ENCODE measurements around the gene PDCD2L.
"Not testable (repeated sequence)": the region's sequence is repeated elsewhere in the genome, so short reads cannot be mapped to it uniquely, and the experiment has no call there.

PDCD2L gene

DNA sequence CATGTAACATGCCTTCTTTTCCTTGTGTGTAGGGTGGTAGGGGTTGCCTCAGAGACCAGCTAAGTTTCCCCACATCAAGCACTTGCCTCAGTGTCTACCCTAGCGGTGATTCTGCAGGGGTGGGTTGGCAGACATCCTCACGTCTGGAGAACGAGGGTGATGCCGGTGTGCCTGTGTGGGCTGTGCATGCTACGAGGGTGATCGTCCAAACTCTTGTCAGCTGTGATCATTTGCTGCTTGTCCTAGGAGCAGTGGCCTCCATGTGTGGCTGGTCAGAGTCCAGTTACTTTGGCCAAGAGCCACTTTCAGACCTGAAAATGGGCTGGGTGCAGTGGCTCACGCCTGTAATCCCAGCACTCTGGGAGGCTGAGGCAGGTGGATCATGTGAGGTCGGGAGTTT is 34.1 kb upstream of the PDCD2L start:
- in situ Hi-C loops (cut with HindIII; ENCODE audit: low pct_ligation_motif_present, low pct_unique_long_range_greater_than_20kb, low sequenced_read_pairs) = no loop called here
- DNase-seq = no peak

DNA sequence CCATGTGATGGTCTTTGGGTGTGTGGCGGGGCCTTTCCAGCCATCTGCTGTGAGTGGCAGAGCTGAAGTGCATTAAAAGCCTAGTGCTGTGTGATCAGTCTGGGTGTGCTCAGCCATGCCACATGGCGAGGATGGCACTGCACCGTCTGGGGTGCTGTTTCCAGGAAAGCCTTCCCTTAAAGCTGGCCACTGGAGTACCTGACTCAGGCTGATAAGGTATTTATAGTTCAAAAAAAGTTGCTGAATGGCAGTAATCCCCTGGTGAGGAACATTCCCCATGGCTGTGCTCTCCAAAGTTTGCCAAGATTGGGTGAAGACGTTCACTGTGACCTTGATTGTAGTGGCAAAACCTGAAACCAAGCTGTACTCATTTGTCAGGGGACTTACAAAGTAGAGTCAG is 33.2 kb upstream of the PDCD2L start:
- DNase-seq = no peak
- in situ Hi-C loops (cut with HindIII; ENCODE audit: low pct_ligation_motif_present, low pct_unique_long_range_greater_than_20kb, low sequenced_read_pairs) = no loop called here

DNA sequence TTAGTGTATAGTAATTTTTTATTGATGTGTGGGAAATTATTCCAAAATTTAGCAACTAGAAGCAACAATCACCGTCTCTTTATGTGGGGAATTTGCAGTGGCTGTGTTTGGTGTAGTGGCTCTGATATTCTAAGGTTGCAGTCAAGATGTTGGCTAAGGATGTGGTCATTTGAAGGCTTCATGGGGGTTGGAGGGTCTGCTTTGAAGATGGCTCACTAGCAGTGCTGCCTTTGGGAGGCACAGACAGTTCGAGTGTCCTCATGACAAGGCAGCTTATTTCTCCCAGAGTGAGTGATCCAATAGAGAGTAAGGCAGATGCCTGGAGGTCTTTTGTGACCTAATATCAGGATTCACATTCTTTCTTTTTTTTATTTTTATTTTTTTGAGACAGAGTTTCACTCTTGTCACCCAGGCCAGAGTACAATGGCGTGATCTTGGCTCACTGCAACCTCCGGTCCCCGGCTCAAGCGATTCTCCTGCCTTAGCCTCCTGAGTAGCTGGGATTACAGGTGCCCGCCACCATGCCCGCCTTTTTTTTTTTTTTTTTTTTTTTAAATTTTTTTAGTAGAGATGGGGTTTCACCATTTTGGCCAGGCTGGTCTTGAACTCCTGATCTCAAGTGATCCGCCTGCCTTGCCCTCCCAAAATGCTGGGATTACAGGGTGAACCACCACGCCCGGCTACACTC is 30.5 kb upstream of the PDCD2L start:
- in situ Hi-C loops (cut with HindIII; ENCODE audit: low pct_ligation_motif_present, low pct_unique_long_range_greater_than_20kb, low sequenced_read_pairs) = no loop called here
- no peak for DNase-seq

DNA sequence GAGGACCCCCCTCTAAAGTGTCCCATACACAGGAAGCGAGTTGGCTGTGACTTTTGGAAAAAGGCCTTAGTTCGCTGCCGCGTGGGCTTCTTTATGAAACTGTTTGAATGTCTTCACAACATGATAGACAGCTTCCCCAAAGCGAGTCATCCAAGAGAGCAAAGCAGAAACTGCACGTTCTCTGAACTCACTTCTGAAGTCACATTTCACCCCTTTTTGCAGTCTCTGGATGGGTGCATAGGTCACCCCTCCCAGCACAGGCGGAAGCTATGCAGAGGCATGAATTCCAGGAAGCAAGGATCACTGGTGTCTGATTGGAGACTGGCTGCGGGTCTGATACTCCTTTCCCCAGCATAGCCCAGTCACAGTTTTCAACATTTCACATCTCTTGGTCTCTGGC is 28.6 kb upstream of the PDCD2L start:
- DNase-seq = no peak
- in situ Hi-C loops (cut with HindIII; ENCODE audit: low pct_ligation_motif_present, low pct_unique_long_range_greater_than_20kb, low sequenced_read_pairs) = no loop called here

DNA sequence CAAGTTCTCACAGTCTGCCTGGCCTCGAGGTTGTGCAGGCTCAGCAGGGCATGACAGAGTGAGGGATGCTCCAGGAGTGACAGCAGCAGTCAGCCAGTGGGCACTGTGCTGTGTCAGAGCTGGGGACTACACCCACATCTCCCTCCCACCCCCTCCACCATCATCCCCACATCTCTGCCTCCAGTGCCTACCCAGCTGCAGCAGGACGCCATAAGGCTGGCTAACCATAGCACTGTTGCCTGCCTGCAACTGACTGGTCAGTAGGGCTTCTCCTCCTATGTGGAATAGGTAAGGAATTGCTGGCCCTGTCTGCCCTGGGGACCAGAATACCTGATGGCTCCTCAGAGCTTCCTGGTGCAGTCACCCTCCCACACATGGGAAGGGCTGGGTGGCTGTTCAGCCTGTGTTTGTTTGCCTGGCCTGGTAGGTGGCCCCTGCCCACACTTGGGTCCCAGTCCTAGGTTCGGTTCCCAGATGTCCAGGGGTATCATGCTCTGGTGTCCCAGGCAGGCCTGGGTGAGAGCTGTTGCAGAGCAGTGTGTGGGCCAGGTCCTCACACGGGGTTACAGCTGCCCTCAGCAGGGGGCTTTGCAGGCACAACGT is 23.5 kb upstream of the PDCD2L start:
- in situ Hi-C loops (cut with HindIII; ENCODE audit: low pct_ligation_motif_present, low pct_unique_long_range_greater_than_20kb, low sequenced_read_pairs) = no loop called here
- no peak for DNase-seq

DNA sequence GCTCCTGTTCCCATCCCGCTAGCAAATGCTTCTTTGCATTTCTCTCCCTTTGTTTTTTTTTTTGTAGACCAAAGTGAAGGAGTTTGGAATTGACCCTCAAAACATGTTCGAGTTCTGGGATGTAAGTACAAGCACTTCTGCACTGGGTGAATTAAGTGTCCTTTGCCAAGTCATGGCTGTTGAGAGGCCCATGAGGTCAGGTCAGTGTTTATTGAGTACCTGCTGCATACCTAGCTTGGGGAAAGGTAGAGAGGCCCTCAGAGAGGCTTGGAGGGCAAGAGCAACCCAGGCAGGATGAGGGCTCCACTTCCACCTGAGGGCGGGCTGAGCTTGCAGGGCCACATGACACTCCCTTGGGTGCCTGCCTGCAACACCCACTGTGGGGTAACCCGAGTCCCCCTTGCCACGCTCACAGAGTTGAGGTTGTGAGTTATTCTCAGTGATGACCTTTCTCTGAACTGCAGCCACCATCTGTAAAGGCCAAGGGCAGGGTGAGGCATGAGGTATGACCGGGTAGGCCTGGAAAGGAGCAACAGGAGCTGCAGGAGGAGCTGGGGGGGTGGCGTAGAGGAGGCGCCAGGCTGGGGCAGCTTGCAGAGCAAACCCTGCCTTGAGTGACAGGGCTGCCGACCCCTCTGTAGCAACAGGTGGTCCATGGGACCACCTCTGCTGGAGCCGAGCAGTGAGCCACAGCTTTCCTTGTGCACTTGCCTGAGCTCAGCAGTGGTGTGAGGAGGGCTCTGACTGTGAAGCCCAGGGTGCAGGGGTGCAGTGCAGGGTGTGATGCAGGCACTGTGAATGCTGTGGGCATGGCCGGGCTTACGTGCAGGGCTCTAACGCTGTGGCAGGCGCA is 22.6 kb upstream of the PDCD2L start:
- in situ Hi-C loops (cut with HindIII; ENCODE audit: low pct_ligation_motif_present, low pct_unique_long_range_greater_than_20kb, low sequenced_read_pairs) = no loop called here
- no peak for DNase-seq

DNA sequence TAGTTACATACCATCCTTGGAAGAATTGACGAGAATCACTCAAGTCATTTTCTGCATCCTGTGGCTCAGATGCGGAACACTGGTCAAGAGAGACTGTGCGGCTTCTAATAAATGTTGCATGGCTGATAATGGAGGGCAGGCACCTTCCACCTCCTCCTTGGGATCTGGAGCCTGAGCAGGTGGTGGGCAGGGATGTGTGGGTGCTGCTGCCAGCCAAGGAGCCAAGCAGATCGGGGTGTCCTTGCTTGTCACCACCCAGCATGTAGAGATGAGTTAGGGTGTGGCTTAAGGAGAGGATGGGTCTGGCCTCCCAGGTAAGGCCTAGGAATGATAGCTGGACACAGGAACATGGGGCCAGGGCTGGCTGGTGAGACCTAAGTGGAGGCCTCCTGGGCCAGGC is 21.7 kb upstream of the PDCD2L start:
- DNase-seq = no peak
- in situ Hi-C loops (cut with HindIII; ENCODE audit: low pct_ligation_motif_present, low pct_unique_long_range_greater_than_20kb, low sequenced_read_pairs) = no loop called here

DNA sequence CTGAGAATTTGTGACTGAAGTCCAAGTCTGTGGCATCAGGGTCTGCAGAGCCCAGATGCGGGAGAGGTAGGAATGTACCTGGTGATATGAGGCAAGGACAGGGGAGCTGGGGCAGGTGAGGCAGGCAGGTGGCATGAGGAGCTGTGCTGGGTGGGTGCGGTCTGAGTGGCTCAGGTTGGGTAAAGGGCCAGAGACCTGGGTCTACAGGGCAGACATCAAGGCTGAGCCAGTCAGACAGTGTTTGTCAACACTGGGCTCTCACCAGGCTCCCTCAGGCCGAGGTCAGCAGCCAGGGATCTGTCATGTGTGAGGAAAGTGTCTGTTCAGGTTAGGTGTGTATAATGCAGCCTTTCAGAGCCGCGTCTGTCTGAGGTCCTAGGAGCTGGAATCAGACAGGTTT is 20.6 kb upstream of the PDCD2L start:
- no peak for DNase-seq
- in situ Hi-C loops (cut with HindIII; ENCODE audit: low pct_ligation_motif_present, low pct_unique_long_range_greater_than_20kb, low sequenced_read_pairs) = no loop called here

DNA sequence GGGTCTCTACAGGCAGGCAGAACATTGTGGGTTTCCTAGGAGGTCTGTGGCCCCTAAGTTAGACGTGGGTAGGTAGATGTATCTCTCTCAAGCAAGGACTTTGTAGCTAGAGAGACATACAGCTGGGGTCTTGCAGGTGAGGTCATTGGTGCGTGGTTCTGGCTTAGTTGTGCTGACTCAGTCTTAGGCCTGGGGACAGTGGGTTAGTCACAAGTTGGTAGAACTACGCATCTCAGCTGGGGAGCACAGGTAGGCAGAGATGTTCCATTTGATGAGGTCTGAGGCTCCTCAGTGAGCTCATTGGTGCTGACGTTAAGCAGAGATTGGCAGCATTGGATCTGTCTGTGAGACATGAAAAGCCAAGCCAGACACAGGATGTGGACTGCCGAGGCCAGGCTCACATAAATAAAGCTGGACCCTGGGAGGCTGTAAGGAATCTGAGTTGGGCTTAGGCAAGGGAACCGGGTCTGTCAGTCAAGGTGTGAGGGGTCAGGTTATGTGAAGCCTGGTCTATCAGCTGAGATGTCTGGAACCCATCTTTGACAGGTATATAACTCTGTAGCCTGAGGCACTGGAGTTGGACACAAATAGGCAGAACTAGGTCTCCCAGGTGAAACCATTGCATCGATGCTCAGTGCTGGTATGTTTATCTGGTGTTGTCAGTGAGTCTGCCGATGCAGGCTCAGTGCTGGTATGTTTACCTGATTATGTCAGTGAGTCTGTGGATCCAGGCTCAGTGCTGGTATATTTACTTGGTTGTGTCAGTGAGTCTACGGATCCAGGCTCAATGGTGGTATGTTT is 17.4 kb upstream of the PDCD2L start:
- in situ Hi-C loops (cut with HindIII; ENCODE audit: low pct_ligation_motif_present, low pct_unique_long_range_greater_than_20kb, low sequenced_read_pairs) = no loop called here
- no peak for DNase-seq

DNA sequence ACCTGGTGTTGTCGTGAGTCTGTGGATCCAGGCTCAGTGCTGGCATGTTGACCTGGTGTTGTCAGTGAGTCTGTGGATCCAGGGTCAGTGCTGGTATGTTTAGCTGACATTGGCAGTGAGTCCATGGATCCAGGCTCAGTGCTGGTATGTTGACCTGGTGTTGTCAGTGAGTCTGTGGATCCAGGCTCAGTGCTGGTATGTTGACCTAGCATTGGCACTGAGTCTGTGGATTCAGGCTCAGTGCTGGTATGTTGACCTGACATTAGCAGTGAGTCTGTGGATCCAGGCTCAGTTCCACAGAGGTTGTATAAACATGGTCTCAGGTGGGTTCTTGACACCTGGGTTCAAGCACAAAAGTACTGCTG is 16.8 kb upstream of the PDCD2L start:
- in situ Hi-C loops (cut with HindIII; ENCODE audit: low pct_ligation_motif_present, low pct_unique_long_range_greater_than_20kb, low sequenced_read_pairs) = no loop called here
- DNase-seq = no peak

DNA sequence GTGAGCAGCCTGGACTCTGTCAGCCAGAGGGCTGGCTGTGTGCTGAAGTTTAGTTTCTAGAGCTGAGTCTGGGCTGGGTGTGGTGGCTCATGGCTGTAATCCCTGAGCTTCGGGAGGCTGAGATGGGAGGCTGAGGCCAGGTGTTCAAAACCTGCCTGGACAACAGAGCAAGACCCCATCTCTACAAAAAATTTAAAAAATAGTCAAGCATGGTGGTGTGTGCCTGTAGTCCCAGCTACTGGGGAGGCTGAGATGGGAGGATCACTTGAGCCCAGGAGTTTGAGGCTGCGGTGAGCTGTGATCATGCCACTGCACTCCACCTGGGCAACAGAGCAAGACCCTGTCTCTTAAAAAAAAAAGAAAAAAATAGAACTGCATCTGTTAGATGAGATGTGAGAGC is 15.5 kb upstream of the PDCD2L start:
- in situ Hi-C loops (cut with HindIII; ENCODE audit: low pct_ligation_motif_present, low pct_unique_long_range_greater_than_20kb, low sequenced_read_pairs); DNase-seq: not testable (repeated sequence)

DNA sequence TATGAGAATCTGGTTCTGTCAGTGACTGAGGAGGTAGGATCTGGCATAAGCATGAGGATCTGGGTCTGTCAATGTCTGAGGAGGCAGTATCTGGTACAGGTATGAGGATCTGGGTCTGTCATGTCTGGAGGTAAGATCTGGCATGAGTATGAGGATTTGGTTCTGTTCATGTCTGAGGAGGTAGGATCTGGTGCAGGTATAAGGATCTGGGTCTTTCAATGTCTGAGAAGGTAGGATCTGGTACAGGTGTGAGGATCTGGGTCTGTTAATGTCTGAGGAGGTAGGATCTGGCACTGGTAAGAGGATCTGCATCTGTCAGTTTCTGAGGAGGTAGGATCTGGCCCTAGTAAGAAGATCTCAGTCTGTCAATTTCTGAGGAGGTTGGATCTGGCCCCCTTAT is 12.4 kb upstream of the PDCD2L start:
- in situ Hi-C loops (cut with HindIII; ENCODE audit: low pct_ligation_motif_present, low pct_unique_long_range_greater_than_20kb, low sequenced_read_pairs) = no loop called here
- no peak for DNase-seq

DNA sequence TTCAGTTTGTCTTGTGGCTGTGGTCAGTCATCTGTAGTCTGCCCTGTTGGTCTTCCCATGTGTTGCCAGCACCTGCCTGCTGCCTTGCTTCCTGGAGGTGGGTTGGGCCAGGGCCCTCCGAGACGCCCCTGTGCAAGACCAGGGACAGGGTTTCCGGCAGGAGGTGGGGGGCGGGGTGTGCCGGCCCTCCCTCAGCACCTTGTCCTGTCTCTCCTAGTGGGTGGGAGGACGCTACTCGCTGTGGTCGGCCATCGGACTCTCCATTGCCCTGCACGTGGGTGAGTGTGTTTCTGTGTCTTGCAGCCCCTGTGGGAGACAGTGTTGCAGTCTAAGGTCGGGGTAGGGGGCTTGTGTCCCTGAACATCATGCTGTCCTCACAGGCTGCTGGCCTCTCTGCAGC is 11.2 kb upstream of the PDCD2L start:
- in situ Hi-C loops (cut with HindIII; ENCODE audit: low pct_ligation_motif_present, low pct_unique_long_range_greater_than_20kb, low sequenced_read_pairs) = no loop called here
- no peak for DNase-seq

DNA sequence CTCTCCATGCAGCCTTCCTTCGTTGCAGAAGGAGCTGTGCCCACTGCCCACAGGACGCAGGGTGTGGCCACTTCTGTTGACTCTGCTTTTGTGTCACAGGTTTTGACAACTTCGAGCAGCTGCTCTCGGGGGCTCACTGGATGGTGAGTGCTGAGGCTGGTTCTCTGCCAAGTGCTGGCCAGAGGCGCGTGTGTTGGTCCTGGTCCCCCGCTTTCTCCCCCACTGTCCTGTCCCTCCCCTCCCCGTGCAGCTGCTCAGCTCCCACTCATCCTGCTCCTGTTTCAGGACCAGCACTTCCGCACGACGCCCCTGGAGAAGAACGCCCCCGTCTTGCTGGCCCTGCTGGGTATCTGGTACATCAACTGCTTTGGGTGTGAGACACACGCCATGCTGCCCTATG is 10.6 kb upstream of the PDCD2L start:
- in situ Hi-C loops (cut with HindIII; ENCODE audit: low pct_ligation_motif_present, low pct_unique_long_range_greater_than_20kb, low sequenced_read_pairs) = no loop called here
- no peak for DNase-seq

DNA sequence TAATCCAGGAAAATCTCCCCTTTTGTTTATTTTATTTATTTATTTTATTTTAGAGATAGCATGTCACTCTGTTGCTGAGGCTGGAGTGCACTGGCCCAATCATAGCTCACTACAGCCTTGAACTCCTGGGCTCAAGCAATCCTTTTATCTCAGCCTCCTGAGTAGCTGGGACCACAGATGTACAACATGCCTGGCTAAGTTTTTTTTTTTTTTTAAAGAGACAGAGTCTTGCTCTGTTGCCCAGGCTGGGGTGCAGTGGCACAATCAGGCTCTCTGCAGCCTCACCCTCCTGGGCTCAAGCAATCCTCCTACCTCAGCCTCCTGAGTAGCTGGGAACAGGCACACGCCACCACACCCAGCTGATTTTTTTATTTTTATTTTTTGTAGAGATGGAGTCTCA is 6.3 kb upstream of the PDCD2L start:
- DNase-seq = no peak
- in situ Hi-C loops (cut with HindIII; ENCODE audit: low pct_ligation_motif_present, low pct_unique_long_range_greater_than_20kb, low sequenced_read_pairs) = no loop called here

DNA sequence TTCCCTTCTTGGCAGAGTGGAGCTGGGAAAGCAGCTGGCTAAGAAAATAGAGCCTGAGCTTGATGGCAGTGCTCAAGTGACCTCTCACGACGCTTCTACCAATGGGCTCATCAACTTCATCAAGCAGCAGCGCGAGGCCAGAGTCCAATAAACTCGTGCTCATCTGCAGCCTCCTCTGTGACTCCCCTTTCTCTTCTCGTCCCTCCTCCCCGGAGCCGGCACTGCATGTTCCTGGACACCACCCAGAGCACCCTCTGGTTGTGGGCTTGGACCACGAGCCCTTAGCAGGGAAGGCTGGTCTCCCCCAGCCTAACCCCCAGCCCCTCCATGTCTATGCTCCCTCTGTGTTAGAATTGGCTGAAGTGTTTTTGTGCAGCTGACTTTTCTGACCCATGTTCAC is 4.3 kb upstream of the PDCD2L start:
- no peak for DNase-seq
- in situ Hi-C loops (cut with HindIII; ENCODE audit: low pct_ligation_motif_present, low pct_unique_long_range_greater_than_20kb, low sequenced_read_pairs) = no loop called here

DNA sequence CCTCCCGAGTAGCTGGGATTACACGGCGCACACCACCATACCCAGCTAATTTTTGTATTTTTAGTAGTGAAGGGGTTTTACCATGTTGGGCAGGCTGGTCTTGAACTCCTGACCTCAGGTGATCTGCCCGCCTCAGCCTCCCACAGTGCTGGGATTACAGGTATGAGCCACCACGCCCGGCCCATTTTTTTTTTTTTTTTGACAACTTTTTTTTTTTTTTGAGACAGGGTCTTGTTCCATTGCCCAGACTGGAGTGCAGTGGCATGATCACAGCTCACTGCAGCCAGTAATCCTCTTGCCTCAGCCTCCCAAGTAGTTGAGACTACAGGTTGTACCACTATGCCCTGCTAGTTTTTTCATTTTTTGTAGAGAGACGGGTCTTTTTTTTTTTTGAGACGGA is 3.4 kb upstream of the PDCD2L start:
- in situ Hi-C loops (cut with HindIII; ENCODE audit: low pct_ligation_motif_present, low pct_unique_long_range_greater_than_20kb, low sequenced_read_pairs); DNase-seq: not testable (repeated sequence)

DNA sequence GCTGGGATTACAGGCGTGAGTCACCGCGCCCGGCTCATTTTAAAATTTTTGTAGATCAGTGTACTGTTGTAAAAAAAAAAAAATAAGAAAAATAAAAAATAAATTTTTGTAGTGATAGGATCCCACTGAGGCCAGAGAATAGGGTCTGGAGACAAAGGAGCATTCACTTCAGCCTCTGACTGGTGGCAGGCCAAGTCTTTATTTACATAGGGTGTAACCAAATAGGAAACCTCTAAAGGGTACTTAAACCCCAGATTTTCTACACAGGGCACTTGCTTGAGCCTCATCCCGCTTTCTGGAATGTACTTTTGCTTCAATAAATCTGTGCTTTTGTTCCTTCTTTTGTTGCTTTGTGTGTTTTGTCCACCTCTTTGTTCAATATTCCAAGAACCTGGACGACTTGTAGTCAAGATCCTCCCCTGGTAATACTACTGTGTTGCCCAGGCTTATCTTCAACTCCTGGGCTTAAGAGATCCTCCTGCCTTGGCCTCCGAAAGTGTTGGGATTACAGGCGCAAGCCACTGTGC is 2.1 kb upstream of the PDCD2L start:
- DNase-seq = no peak
- in situ Hi-C loops (cut with HindIII; ENCODE audit: low pct_ligation_motif_present, low pct_unique_long_range_greater_than_20kb, low sequenced_read_pairs) = no loop called here

DNA sequence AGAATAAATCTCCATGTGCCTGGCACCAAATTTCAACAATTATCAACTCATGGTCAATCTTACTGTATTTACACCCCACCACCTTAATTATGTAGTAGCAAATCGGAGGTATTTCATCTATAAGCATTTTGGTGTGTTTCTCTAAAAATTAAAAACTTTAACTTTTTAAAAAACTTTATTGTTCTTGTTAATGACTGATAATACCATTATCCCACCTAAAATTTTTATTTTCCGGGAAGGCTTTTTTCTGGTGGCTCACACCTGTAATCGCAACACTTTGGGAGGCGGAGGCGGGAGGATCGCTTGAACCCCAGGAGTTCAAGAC is 453 bp upstream of the PDCD2L start:
- in situ Hi-C loops (cut with HindIII; ENCODE audit: low pct_ligation_motif_present, low pct_unique_long_range_greater_than_20kb, low sequenced_read_pairs) = no loop called here
- no peak for DNase-seq

All from ACHN (cell line).